GM18861 (cell line): ENCODE results near the gene CLVS2.

Experiments
- ATAC-seq: cut with Tn5 transposase; IDR thresholded peaks from one replicate; pipeline ENCODE4 v1.9.1; 2021; ENCODE audit not compliant: unreplicated experiment

The CLVS2 gene

GRCh38 chr6:122995921-122996793 is at the start of gene CLVS2:
TSS of gene CLVS2 (plus strand) at chr6:122996235. CDS start at chr6:122997778, 1,543 bp downstream.
- no peak for ATAC-seq

- ATAC-seq = no peak
These were observed 48.7 kb upstream of the CLVS2 start for GRCh38 chr6:122947355-122947754.

GRCh38 chr6:122953766-122954165 is 42.3 kb upstream of the CLVS2 start:
- no peak for ATAC-seq

- ATAC-seq = no peak
These were observed 39.7 kb upstream of the CLVS2 start for GRCh38 chr6:122956376-122956775.

DNA sequence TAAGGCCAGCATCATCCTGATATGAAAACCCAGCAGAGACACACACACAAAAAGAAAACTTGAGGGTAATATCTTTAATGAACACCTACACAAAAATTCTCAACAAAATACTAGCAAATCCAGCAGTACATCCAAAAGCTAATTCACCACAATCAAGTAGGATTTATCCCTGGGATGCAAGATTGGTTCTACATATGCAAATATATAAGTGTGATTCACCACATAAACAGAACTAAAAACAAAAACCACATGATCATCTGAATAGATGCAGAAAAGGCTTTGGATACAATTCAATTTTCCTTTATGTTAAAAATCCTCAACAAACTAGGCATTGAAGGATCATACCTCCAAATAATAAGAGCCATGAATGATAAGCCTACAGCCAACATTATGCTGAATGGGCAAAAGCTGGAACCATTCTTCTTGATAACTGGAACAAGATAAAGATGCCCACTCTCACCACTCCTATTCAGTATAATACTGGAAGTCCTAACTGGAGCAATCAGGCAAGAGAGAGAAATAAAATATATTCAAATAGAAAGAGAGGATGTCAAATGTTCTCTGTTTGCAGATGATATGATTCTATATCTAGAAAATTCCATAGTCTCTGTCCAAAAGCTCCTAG is 33.9 kb upstream of the CLVS2 start:
- ATAC-seq = no peak

DNA sequence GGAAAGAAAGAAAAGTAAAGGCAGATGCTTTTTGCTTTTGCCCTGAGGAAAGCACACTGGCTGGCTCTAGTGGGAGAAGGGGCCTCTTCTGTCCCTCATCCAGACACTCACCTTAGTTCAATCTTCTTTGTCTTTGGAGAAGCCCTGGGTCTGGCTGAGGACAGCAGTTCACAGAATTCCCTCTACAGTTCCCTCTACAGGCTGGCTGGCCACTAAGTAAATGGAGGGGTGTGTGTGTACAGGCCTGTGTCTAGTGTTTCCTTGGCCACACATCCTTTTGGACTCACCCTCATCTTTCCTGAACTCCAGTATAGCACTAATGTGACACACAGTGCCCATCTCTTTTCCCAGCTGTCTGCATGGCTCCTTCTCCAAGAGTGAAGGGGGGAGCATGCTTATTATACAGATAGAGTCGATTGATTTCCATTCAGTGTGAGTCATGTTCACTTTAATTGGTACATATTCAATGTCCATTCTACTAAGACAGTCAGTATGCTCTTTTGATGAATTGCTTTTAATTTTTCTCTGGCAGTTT is 26.0 kb upstream of the CLVS2 start:
- ATAC-seq = no peak

- no peak for ATAC-seq
These were observed 18.9 kb upstream of the CLVS2 start for GRCh38 chr6:122977180-122977579.

- ATAC-seq = no peak
These were observed 11.6 kb upstream of the CLVS2 start for GRCh38 chr6:122984393-122984792.

GRCh38 chr6:122994256-122994655 is 1.8 kb upstream of the CLVS2 start:
- no peak for ATAC-seq

- no peak for ATAC-seq
These were observed 915 bp downstream of the CLVS2 start for GRCh38 chr6:122996794-122997505.

- ATAC-seq = no peak
These were observed 1.6 kb downstream of the CLVS2 start for GRCh38 chr6:122997541-122998150.

- ATAC-seq = no peak
These were observed 2.5 kb downstream of the CLVS2 start for GRCh38 chr6:122998403-122998975.

- ATAC-seq = no peak
These were observed 4.3 kb downstream of the CLVS2 start for GRCh38 chr6:123000244-123000770.

DNA sequence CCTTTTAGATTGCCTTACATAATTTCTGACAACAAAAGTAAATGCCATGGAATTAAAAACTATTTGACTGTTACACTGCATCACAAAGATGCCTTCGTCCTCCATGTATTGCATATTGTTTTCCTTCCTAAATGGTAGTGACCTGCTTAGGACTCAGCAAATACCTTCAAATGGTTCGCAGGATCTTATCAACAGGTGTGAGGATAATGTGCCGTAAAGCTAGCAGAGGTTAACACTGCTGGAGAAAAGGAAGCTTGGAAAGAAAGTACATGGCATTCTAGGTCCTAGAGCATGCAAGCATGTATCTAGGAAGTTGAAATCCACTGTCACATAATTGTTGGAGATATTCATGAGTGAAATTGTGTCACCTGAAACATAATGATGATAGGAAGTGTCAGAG is 5.5 kb downstream of the CLVS2 start:
- no peak for ATAC-seq

GRCh38 chr6:123007885-123008284 is 11.8 kb downstream of the CLVS2 start:
- no peak for ATAC-seq

GRCh38 chr6:123009059-123009458 is 13.0 kb downstream of the CLVS2 start:
- no peak for ATAC-seq

GRCh38 chr6:123014835-123015234 is 18.8 kb downstream of the CLVS2 start:
- no peak for ATAC-seq

DNA sequence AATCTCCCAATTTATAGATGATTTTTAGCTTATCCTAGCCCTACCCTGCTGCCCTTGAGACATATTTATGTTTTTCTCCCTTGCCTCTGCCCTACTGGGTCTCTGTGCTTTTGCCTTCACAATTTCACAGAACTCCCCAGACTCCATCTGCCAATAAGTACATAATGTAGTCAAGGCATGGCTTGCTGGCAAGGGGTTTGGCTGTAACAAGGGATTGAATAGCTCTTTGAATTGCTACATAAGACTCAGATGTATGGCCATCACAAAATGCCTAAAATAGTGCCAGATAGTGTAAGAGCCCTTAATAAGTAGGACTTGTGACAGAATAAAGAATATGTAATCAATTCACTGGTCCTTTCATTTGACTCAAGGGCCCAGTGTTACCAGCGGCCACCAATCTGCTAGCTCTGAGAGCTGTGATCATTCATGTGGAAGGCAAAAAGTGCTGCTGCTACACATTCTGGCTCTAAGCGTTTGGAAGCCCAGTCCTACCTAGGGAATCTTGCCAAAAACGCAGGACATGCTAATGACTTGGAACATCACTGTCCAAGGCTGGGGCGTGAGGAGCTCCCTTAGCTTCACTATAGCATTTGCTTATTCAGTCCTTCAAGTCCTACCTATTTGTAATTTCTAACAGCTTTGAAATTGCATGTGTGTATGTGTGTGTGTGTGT is 20.5 kb downstream of the CLVS2 start:
- ATAC-seq = no peak

DNA sequence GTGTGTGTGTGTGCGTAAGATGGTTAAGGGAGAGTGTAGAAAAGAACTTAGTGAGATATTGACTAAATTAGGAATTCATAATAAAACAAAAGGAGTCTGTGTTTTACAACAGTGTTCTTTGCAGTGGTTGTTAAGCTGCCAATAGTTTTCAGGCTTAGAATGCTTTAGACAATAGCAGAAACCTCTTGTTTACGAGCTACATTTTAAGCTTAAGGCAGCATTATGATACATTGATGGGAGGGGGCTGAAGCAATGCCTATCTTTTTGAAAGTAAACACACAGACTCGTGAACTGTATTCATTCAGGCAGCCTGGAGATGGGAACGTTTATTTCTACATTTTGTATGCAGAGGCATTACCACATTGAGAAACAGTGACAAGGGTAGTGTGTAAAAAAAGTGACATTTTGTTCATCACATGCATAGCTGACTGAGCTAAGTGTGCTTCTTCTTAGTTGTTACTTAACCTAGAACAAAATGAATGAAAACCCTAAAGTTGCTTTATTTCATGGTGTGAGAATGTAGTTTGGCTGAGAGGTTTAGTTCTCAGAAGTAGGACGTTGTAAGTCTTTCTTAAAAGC is 21.2 kb downstream of the CLVS2 start:
- ATAC-seq = no peak

- no peak for ATAC-seq
These were observed 26.9 kb downstream of the CLVS2 start for GRCh38 chr6:123022975-123023374.
